Stimulated activated CD4-positive, alpha-beta T cell treated with anti-CD3 and anti-CD28 coated beads, Interleukin-1b, Interleukin-23, amount 100 ng/mL, for 48 hours (primary cell): Measurements from ENCODE around the gene PPRC1.
A peak's percentile ranks its signal among the peaks of the same experiment; 100 is the strongest.

Experiments
- DNase-seq: peaks from one replicate; pipeline ENCODE4 v3.0.0-alpha.2; 2020

Gene PPRC1

DNA sequence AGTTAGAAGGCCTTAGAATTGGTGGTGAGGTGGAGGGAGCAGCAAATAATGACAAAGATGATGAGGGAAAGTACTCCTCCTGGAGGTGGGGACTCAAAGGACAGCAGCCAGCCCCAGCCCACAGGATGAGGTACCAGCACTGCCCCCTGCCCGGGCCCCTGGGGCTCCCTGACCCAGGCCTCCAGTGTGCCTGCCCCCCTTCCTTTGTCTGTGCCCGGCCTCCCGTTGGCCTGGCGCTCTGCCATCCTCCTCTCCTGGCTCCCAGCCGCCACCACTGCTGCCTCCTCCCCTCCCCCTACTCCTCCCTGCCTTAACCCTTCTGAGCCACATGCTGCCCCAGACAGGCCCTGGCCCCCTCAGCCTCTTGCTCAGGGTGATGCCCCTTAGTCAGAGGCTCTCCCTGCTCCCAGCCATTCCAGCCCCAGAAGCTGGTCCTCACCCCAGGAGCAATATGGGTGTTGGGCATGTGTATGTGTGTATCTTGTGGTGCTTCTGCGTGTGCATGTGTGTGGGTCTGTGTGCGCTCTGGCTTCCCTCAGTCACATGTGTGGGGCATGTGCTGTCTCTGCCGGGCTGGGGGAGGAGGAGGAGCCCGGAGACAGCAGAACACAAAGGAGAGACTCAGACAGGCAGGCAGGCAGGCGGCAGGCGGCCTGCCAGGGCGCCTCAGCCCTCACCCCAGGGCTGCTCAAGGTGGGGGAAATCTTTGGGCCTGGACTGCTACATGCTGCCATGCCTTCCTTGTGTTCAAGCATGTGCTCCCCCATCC is 15.3 kb upstream of the PPRC1 start:
- peak; percentile 76 for DNase-seq

GRCh38 chr10:102118867-102119266 is 14.0 kb upstream of the PPRC1 start:
- DNase-seq: no peak

- peak; percentile 61 for DNase-seq
Measured at GRCh38 chr10:102119417-102120141, 13.3 kb upstream of the PPRC1 start.

GRCh38 chr10:102120142-102120990 is 12.5 kb upstream of the PPRC1 start, which contains the start of gene LDB1:
LDB1 (minus strand) TSS chr10:102120368; CDS start chr10:102120110, 258 bp downstream.
- peak; percentile 58 for DNase-seq

GRCh38 chr10:102120991-102121738 is 11.7 kb upstream of the PPRC1 start:
- no peak for DNase-seq

- DNase-seq: no peak
Measured at GRCh38 chr10:102121739-102122372, 11.0 kb upstream of the PPRC1 start.

GRCh38 chr10:102122450-102122849 is 10.4 kb upstream of the PPRC1 start:
- no peak for DNase-seq

- no peak for DNase-seq
Measured at GRCh38 chr10:102123223-102123622, 9.6 kb upstream of the PPRC1 start.

GRCh38 chr10:102131286-102132170 is 1.3 kb upstream of the PPRC1 start:
- DNase-seq: no peak

GRCh38 chr10:102132193-102132562 is 662 bp upstream of the PPRC1 start:
- no peak for DNase-seq

- DNase-seq: peak; percentile 73
Measured at GRCh38 chr10:102133373-102134195, 744 bp downstream of the PPRC1 start.

- DNase-seq: no peak
Measured at GRCh38 chr10:102134416-102134815, 1.6 kb downstream of the PPRC1 start.

DNA sequence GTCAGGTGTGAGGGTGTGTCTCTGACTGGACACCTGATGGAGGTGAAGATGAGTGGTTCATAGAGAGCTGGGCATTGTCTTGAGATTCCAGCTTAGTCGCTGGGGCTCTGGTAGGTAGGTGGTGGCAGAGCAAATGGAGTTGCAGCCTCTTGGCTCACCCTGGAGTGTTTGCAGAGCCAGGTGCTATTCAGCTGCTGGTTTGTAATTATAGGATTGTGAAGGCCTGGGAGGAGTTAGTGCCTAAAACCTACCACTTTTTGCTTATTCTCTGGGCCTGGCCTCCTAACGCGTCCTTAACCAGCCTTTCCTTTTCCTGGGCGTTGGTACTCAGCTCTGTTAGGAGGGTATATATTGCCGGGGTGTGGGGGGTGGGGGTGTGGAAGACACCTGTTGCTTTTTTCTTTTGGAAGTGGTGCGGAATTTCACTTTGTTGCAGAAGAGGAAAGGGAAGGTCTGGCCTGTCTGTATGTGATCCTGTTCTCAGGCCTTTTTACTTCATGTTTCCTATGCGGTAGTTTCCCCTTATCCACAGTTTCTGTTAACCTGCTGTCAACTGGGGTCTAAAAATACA is 3.2 kb downstream of the PPRC1 start:
- no peak for DNase-seq

- no peak for DNase-seq
Measured at GRCh38 chr10:102139281-102140110, 6.7 kb downstream of the PPRC1 start.

GRCh38 chr10:102140218-102140617 is 7.4 kb downstream of the PPRC1 start:
- no peak for DNase-seq

- DNase-seq: no peak
Measured at GRCh38 chr10:102140913-102141540, 8.2 kb downstream of the PPRC1 start.

- no peak for DNase-seq
Measured at GRCh38 chr10:102141583-102142107, 8.8 kb downstream of the PPRC1 start.

DNA sequence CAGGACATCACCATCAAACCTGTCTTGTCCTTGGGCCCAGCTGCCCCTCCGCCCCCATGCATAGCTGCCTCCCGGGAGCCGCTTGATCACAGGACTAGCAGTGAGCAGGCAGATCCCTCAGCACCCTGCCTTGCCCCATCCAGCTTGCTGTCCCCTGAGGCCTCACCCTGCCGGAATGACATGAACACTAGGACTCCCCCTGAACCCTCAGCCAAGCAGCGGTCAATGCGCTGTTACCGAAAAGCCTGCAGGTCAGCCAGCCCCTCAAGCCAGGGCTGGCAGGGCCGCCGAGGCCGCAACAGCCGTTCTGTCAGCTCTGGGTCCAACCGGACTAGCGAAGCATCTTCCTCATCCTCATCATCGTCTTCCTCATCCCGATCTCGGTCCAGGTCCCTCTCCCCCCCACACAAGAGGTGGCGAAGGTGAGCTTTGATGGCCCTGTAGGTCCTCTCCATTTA is 14.2 kb downstream of the PPRC1 start:
- no peak for DNase-seq
